HFFc6 (cell line): ENCODE results near the gene RER1. TPM values are rescaled to one million over a fixed set of nuclear protein-coding genes. Genes with fewer than 3 reads are reported as not detected.

ENCODE experiments used
- DNase-seq: peaks from one replicate; pipeline ENCODE4 v3.0.0-alpha.2; 2018
- H3K27ac Mint-ChIP-seq: 2 replicates; pipeline ENCODE4 v1.8.0; 2020; ENCODE audit warnings: mild to moderate bottlenecking, mixed read lengths
- H3K27me3 Mint-ChIP-seq: 2 replicates; pipeline ENCODE4 v1.8.0; 2021; ENCODE audit warnings: mild to moderate bottlenecking, moderate library complexity, mixed read lengths; ENCODE audit not compliant: insufficient read depth
- H3K36me3 Mint-ChIP-seq: 2 replicates; pipeline ENCODE4 v1.8.0; 2021; ENCODE audit warnings: low read depth, mixed read lengths
- H3K4me1 Mint-ChIP-seq: 2 replicates; pipeline ENCODE4 v1.8.0; 2020; ENCODE audit warnings: low read depth, mixed read lengths
- H3K4me3 Mint-ChIP-seq: 2 replicates; pipeline ENCODE4 v1.8.0; 2020; ENCODE audit warnings: mild to moderate bottlenecking, moderate library complexity, mixed read lengths
- H3K9me3 Mint-ChIP-seq: 2 replicates; pipeline ENCODE4 v1.8.0; 2020; ENCODE audit warnings: mild to moderate bottlenecking, mixed read lengths
- CTCF ChIP-seq: fragments of 200-600 bp; sonication (generic); IDR thresholded peaks from 2 replicates; pipeline ENCODE4 v1.5.0; 2021; ENCODE audit warnings: antibody characterized with exemption, mild to moderate bottlenecking
- total RNA-seq, 6 experiments: library from RNA; stranded (reverse); fragmentation: NEBNext Ultra II Directional; extraction: Animal tissue kit (Norgen Biotek cat#: 25700); gene quantifications; 2 replicates in 1 of 6; 3 replicates in 5 of 6; pipeline ENCODE4 v1.2.3, GENCODE V29; 2021

RER1 gene
- total RNA-seq, 6 experiments from 2014 or later, result 254 to 303 (median 283) TPM

GRCh38 chr1:2379733-2380404 is 11.8 kb upstream of the RER1 start:
- no peak for DNase-seq
- no peaks in the 10 kb centered on the region for H3K9me3 Mint-ChIP-seq
- no peaks in the 10 kb centered on the region for H3K4me1 Mint-ChIP-seq
- no peak for TF ChIP-seq CTCF
- H3K36me3 Mint-ChIP-seq, result no peaks in the 10 kb centered on the region
- peaks cover 2% of the 10 kb centered on the region for H3K27me3 Mint-ChIP-seq
- no peak overlapping the region for H3K4me3 Mint-ChIP-seq
- no peak overlapping the region for H3K27ac Mint-ChIP-seq

- Mint-ChIP-seq H3K36me3 (no peaks in the 10 kb centered on the region), H3K4me1 (no peaks in the 10 kb centered on the region), H3K27me3 (peaks cover 2% of the 10 kb centered on the region), H3K4me3 (no peak overlapping the region), H3K9me3 (no peaks in the 10 kb centered on the region), H3K27ac (no peak overlapping the region)
- no peak for TF ChIP-seq CTCF
- no peak for DNase-seq
These were observed 10.6 kb upstream of the RER1 start for GRCh38 chr1:2380816-2381591.

- peak; percentile 98 for TF ChIP-seq CTCF
- Mint-ChIP-seq H3K27ac (no peak overlapping the region), H3K36me3 (no peaks in the 10 kb centered on the region), H3K9me3 (no peaks in the 10 kb centered on the region), H3K4me1 (no peaks in the 10 kb centered on the region), H3K4me3 (no peak overlapping the region), H3K27me3 (peaks cover 2% of the 10 kb centered on the region)
- DNase-seq, result peak; percentile 59
These were observed 9.7 kb upstream of the RER1 start for GRCh38 chr1:2381741-2382620.

- TF ChIP-seq CTCF, result peak; percentile 67
- H3K27ac Mint-ChIP-seq, result no peak overlapping the region
- no peaks in the 10 kb centered on the region for H3K9me3 Mint-ChIP-seq
- H3K4me1 Mint-ChIP-seq, result no peaks in the 10 kb centered on the region
- H3K4me3 Mint-ChIP-seq, result no peak overlapping the region
- no peaks in the 10 kb centered on the region for H3K36me3 Mint-ChIP-seq
- DNase-seq, result peak; percentile 37
- H3K27me3 Mint-ChIP-seq, result peaks cover 2% of the 10 kb centered on the region
These were observed 8.8 kb upstream of the RER1 start for GRCh38 chr1:2382621-2383361.

GRCh38 chr1:2383576-2383975 is 8.1 kb upstream of the RER1 start:
- Mint-ChIP-seq H3K27ac (no peak overlapping the region), H3K4me3 (no peak overlapping the region), H3K27me3 (peaks cover 2% of the 10 kb centered on the region), H3K36me3 (no peaks in the 10 kb centered on the region), H3K9me3 (no peaks in the 10 kb centered on the region), H3K4me1 (no peaks in the 10 kb centered on the region)
- TF ChIP-seq CTCF, result no peak
- no peak for DNase-seq
